ENCODE results near the gene ARHGAP19. TPM values are rescaled to one million over a fixed set of nuclear protein-coding genes. Genes with fewer than 3 reads are reported as not detected.

Gene ARHGAP19
- total RNA-seq, 4 donors from 2014 or later = 37.5 to 109 (median 77.7) TPM

DNA sequence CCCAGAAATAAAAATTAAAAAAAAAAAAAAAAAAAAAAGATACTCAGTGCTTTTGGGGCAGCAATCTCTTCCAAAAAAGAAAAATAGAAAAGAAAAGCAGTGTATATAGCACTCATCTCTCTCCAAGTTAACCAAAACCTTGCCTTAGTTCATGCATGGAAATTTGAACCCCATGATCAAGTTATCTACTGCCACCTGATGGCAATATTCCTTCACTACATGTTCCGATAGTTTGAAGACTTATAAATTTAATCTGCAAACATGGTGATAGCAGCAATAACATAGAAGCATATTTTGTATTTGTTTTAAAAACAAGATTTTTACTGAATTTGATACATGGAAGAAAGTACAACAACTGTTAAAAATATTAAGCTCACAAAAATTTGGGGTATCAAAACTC, 58.0 kb downstream of the ARHGAP19 start:
- TF ChIP-seq EP300 (IDR thresholded peaks at IDR 0.05) (no peak), POLR2A (IDR thresholded peaks at IDR 0.05) (no peak)
- TF ChIP-seq, protein P1, sequence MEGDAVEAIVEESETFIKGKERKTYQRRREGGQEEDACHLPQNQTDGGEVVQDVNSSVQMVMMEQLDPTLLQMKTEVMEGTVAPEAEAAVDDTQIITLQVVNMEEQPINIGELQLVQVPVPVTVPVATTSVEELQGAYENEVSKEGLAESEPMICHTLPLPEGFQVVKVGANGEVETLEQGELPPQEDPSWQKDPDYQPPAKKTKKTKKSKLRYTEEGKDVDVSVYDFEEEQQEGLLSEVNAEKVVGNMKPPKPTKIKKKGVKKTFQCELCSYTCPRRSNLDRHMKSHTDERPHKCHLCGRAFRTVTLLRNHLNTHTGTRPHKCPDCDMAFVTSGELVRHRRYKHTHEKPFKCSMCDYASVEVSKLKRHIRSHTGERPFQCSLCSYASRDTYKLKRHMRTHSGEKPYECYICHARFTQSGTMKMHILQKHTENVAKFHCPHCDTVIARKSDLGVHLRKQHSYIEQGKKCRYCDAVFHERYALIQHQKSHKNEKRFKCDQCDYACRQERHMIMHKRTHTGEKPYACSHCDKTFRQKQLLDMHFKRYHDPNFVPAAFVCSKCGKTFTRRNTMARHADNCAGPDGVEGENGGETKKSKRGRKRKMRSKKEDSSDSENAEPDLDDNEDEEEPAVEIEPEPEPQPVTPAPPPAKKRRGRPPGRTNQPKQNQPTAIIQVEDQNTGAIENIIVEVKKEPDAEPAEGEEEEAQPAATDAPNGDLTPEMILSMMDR (IDR thresholded peaks at IDR 0.05) = peak in 4 of 5 experiments; percentile 38 to 50 (median 48)

DNA sequence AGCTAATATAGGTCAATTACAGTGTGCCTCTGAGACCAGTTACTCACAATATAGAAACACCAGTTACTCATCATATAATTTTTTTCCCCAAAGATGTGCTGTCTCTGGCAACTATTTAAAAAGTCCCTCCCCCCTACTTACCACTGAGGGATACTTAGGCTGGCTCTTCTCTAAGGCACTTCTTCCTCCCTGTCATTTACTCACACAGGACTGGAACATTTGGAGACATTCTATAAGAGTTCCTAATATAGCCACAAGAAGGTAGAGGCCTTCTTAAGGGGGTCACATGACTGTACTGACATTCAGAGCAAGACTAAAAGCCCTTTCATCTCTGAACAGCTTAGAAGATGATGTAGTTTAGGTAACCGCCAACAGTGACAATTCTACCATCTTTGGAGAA, 62.3 kb downstream of the ARHGAP19 start:
- H3K36me3 ChIP-seq = peaks cover 0 to 69% (median 4%) of the 10 kb centered on the region in 3 donors
- H3K27me3 ChIP-seq = no peaks in the 10 kb centered on the region
- no peak for DNase-seq (ENCODE audit: low spot score in 2 of 2)
- H3K27ac ChIP-seq = no peak overlapping the region
- TF ChIP-seq POLR2A (IDR thresholded peaks at IDR 0.05) = no peak
- TF ChIP-seq, protein P1 (IDR thresholded peaks at IDR 0.05) = no peak
- no peak for TF ChIP-seq EP300 (IDR thresholded peaks at IDR 0.05)
- no peaks in the 10 kb centered on the region for H3K9me3 ChIP-seq
- no peaks in the 10 kb centered on the region for H3K4me1 ChIP-seq
- 94% methylated on average over 1 of the region's 1 CpG for WGBS, 2 donors
- H3K4me3 ChIP-seq = no peak overlapping the region

More for the DNA sequence above, 58.0 kb downstream of the ARHGAP19 start:
- H3K4me3 ChIP-seq = no peak overlapping the region
- peak in 1 of 2 donors; percentile 13 for DNase-seq (ENCODE audit: low spot score in 2 of 2)
- peaks cover 0 to 57% (median 0%) of the 10 kb centered on the region in 3 donors for H3K36me3 ChIP-seq
- H3K4me1 ChIP-seq = no peaks in the 10 kb centered on the region
- no peaks in the 10 kb centered on the region for H3K27me3 ChIP-seq
- H3K9me3 ChIP-seq = no peaks in the 10 kb centered on the region
- no peak overlapping the region for H3K27ac ChIP-seq
- WGBS, 2 donors = 41 to 61% methylated on average over 1 of the region's 1 CpG

DNA sequence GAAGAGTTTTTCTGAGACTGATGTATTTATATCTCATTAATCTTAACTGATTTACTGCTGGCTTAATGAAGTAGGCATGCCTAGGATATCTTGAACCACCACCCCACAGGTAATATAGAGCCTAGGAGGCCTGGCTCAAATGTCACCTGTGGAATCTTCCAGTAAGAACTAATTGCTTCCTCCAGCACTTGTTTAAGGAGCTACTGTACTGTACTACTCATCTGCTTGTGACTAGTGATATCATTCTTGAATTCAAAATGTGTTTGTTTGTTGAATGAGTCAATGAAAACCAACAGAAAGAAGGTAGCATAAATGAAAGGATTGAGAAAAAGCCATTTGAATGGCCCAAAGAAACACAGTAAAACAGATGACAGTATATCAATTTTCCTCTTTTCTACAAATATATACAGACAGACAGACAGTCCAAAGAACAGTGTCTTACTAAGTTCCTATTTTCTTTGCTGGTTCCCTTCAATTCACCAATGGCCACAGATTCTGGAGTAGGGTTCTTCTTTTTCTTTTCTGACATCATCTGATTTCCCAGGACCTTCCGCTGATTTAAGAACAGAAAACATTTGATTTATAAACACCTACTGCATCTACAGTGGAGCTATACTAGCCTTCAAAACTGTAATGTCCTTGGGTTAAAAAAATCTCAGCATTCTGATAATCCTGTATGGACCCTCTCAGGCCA, 63.0 kb downstream of the ARHGAP19 start:
- TF ChIP-seq POLR2A (IDR thresholded peaks at IDR 0.05) (no peak), EP300 (IDR thresholded peaks at IDR 0.05) (no peak)
- TF ChIP-seq, protein P1 (IDR thresholded peaks at IDR 0.05) = no peak
- Histone ChIP-seq H3K36me3 (peaks cover 0 to 75% (median 4%) of the 10 kb centered on the region in 3 donors), H3K27ac (no peak overlapping the region), H3K27me3 (no peaks in the 10 kb centered on the region), H3K9me3 (no peaks in the 10 kb centered on the region), H3K4me1 (peaks cover 0 to 4% (median 0%) of the 10 kb centered on the region in 4 donors), H3K4me3 (no peak overlapping the region)
- DNase-seq (ENCODE audit: low spot score in 2 of 2) = no peak
- WGBS, 2 donors = 87 to 93% methylated on average over 1 of the region's 1 CpG

DNA sequence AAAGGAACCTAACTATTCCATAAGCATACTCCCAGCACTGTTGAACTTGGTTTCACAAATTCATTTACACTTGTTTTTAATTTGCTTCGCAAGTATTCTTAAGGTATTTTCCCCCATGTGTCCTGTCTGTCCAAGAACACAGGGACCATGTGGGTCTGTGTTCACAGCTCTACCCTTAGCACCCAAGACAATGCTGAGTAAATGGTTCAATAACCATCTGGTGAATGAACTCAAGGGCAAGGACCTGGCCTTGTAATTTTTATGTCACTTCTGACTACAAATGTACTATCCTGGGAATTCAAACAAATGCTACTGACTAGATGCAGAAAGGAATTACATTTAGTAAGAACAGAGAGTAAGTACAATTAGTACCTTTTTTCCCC, 63.7 kb downstream of the ARHGAP19 start:
- H3K36me3 ChIP-seq = peaks cover 0 to 79% (median 4%) of the 10 kb centered on the region in 3 donors

More for the DNA sequence above, 63.7 kb downstream of the ARHGAP19 start:
- Histone ChIP-seq H3K27ac (no peak overlapping the region), H3K4me1 (peaks cover 0 to 7% (median 0%) of the 10 kb centered on the region in 4 donors), H3K4me3 (no peak overlapping the region), H3K9me3 (no peaks in the 10 kb centered on the region), H3K27me3 (no peaks in the 10 kb centered on the region)
- WGBS, 2 donors = 94 to 100% methylated on average over 1 of the region's 1 CpG
- TF ChIP-seq EP300 (IDR thresholded peaks at IDR 0.05) (no peak), POLR2A (IDR thresholded peaks at IDR 0.05) (no peak)
- TF ChIP-seq, protein P1 (IDR thresholded peaks at IDR 0.05) = no peak
- DNase-seq (ENCODE audit: low spot score in 2 of 2) = no peak

Measured in tibial nerve (tissue), 4 donors.